GM12801 (cell line): Measurements from ENCODE around the gene FLRT2.

Source experiments
- TF ChIP-seq, protein P1 (sequence below): IDR thresholded peaks from one replicate; pipeline ENCODE4 v1.5.1; 2011; ENCODE audit warnings: control low read depth; ENCODE audit not compliant: insufficient read length; ENCODE audit errors: extremely low read depth

FLRT2 gene

DNA sequence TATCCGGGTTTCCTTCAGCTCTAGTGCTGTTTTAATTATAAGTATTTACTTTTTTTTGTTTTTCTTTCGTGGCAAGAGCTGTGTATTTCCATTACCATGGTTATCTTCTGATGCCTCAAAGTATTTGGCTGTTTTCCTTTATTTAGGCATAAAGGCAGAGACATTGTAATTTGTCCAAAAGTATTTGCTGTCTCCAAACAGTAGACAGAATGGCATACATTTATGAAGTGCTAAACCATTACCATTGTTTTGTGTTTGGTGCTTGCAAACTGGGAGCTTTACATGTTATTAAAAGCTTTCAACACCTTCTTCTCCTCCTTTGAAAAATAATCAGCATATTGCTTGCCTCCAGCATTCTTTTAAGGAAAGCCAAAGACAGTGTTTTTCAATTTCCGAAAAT is 46.3 kb downstream of the FLRT2 start:
- TF ChIP-seq, protein P1, sequence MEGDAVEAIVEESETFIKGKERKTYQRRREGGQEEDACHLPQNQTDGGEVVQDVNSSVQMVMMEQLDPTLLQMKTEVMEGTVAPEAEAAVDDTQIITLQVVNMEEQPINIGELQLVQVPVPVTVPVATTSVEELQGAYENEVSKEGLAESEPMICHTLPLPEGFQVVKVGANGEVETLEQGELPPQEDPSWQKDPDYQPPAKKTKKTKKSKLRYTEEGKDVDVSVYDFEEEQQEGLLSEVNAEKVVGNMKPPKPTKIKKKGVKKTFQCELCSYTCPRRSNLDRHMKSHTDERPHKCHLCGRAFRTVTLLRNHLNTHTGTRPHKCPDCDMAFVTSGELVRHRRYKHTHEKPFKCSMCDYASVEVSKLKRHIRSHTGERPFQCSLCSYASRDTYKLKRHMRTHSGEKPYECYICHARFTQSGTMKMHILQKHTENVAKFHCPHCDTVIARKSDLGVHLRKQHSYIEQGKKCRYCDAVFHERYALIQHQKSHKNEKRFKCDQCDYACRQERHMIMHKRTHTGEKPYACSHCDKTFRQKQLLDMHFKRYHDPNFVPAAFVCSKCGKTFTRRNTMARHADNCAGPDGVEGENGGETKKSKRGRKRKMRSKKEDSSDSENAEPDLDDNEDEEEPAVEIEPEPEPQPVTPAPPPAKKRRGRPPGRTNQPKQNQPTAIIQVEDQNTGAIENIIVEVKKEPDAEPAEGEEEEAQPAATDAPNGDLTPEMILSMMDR: no peak

DNA sequence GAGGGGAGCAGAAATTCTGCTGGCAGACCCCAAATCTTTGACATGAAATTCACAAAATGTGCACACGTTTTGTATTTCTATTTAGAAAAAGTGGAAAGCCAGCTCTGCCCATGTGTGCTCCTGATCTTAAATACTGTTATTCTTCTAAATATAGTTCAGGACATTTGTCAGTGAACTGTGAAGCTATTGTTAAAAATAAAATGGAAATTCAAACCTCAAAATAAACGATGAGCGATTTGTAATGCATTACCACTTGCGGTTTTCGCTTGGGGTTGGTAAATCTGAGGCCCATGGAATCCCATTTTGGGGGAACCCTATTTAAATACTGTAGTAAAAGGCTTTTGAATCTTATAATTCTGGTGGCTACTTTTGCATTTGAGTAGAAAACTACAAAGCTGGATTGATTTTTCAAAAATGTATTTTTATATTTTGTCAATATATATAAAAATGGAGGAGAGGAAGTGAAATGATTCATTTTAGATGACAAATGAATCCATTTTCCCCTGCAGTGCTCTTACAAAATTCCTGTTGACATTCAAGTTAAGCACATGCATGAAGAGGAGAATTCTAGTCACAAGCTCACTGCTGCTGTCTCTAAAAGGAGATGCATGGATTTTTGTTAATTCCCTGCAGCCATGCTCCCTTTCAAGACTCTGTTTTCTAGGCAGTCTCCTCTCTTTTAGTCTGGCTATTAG is 47.1 kb downstream of the FLRT2 start:
- TF ChIP-seq, protein P1: no peak

DNA sequence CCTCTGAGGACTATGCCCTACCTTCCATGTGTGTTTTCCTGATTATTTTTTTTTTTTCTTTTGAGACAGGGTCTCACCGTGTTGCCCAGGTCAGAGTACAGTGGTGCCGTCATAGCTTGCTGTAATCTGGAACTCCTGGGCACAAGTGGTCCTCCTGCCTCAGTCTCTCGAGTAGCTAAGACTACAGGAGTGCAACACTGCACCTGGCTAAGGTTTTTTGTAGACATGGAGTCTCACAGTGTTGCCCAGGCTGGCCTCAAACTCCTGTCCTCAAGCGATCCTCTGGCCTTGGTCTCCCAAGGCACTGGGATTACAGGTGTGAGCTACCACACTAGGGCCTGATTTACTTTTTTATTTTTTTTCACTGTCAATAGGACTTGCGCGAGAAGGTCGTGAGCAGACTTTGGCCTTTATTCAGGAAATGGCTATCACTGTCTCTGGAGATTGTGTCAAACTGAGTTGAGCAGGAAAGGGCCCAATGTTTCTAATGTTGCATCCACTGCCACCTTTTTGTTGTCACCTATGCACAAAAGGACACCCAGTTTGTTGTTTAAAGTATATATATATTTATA is 47.7 kb downstream of the FLRT2 start:
- TF ChIP-seq, protein P1: no peak

DNA sequence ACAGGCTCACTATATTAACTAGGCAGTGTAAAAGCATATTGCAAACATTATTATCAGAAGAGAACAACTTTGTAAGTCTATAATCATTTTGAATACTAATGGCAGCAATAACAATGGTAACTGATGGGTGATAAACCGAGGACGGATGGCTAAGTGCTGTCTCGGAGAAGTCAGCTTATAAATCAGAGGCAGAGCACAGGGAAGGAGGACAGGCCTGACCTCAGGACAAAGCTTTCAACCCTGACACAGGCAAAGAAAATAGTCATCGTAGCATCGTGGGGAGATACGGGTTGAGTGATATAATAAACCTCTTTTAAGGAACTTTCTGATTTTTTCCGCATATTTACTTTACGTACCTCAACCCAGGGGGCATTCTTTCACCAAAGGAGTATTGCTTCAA is 48.4 kb downstream of the FLRT2 start:
- TF ChIP-seq, protein P1: no peak

DNA sequence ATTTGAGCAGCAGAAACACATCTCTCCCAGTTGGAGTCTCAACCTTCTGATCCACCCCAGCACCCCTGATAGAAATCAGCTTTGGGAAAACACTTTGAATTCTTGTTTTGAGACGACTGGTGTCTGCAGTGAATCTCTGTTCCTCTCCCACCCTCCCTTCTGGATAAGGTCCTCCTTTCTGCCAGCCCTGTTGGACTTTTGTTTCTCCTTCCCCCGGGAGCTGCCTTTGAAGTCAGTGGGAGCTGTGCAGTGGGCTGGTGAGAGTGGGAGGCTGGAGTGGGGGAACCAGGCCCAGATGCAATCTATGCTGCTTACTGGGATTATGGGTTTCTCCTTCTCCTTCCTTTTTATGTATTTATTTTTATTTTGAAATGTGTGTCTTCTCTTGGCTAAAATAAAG is 49.0 kb downstream of the FLRT2 start:
- TF ChIP-seq, protein P1: no peak

DNA sequence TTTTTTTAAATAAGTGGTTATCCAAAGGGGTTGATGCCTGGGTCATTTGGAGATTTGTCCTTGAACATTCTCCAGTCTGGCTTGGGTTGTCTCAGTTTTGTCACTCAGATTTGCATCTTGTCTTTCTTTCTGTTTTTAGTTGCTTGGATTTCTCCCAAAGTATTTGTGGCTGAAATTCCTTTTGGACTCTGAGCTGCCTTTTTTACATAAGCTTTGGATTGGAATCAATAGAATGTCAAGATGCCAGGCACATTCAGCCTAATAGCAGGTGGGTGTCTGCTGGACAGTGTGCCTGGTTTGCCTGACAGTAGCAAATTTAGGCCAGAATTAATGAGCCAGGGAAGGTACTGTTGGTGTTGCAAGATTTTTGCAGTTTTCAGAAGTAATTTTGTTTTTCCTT is 50.0 kb downstream of the FLRT2 start:
- TF ChIP-seq, protein P1: no peak

DNA sequence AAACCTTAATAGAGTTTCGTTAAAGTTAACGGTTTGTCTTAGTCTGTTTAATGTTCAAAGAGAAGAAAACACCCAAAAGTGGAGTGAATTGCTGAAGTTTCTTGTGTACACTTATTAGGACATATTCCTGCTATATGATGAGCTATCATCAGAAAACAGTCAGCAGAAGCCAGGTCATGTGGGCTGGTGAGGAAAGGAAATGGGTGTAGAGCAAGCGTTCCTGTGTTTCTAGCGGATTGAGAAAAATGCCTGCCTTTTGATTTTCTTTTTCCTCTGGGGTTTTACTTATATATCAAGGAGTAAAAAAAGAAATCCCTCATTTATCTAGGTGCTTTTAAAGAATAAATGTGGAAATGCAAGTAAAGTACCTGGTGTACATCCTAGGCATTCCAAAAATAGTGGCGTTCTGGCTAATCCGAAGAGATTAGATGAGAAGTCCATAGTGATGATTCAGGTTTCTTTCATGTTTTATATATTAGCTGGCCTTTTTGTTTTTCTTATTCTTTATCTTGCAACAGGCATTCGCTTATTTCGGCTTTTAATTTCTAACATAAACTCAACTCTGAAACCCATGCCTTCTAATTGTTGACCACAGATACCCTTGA is 50.7 kb downstream of the FLRT2 start:
- TF ChIP-seq, protein P1: no peak
